ENCODE measurements around the gene RET. TPM values are rescaled to one million over a fixed set of nuclear protein-coding genes. Genes with fewer than 3 reads are reported as not detected.

RET gene
- total RNA-seq, 1 donor from 2014 or later = 1.1 TPM

GRCh38 chr10:43099928-43100327 lies 23.1 kb downstream of the RET start:
- FAIRE-seq (no peak), DNase-seq (ENCODE audit: low read depth) (no peak)
- Mint-ChIP-seq H3K27ac (ENCODE audit: unreplicated experiment) (no peak overlapping the region), H3K36me3 (ENCODE audit: low read depth, unreplicated experiment) (peaks cover 5% of the 10 kb centered on the region), H3K4me1 (ENCODE audit: low read depth, unreplicated experiment) (no peaks in the 10 kb centered on the region), H3K27me3 (ENCODE audit: low read depth, unreplicated experiment) (peaks cover 51% of the 10 kb centered on the region), H3K9me3 (ENCODE audit: unreplicated experiment) (no peaks in the 10 kb centered on the region), H3K4me3 (ENCODE audit: unreplicated experiment) (no peak overlapping the region)
- Histone ChIP-seq H3K79me2 (ENCODE audit: insufficient read depth, low read length) (no peaks in the 10 kb centered on the region), H3K36me3 (ENCODE audit: insufficient read depth, low read length) (no peaks in the 10 kb centered on the region), H3K4me2 (ENCODE audit: low read length) (no peak overlapping the region), H3K9ac (ENCODE audit: low read length) (no peak overlapping the region), H3K27ac (ENCODE audit: low read depth, low read length) (no peak overlapping the region), H3K4me3 (ENCODE audit: insufficient read depth, low read depth, low read length) (no peak overlapping the region), H3K27me3 (ENCODE audit: insufficient read depth, low read length) (peaks cover 4% of the 10 kb centered on the region), H3K9me3 (ENCODE audit: insufficient read depth, low read depth, low read length) (no peaks in the 10 kb centered on the region), H4K20me1 (ENCODE audit: insufficient read depth, low read length) (no peaks in the 10 kb centered on the region), H3K4me1 (ENCODE audit: insufficient read depth, low read length) (peaks cover 5% of the 10 kb centered on the region), H2AFZ (ENCODE audit: low read depth, low read length) (no peak overlapping the region)
- TF ChIP-seq EZH2 (IDR thresholded peaks at IDR 0.05; ENCODE audit: insufficient read depth, low read length) (no peak), CTCF (IDR thresholded peaks at IDR 0.05; ENCODE audit: insufficient read depth, low read depth, low read length) (no peak)

GRCh38 chr10:43100366-43100765 lies 23.5 kb downstream of the RET start:
- Mint-ChIP-seq H3K9me3 (ENCODE audit: unreplicated experiment) (no peaks in the 10 kb centered on the region), H3K27ac (ENCODE audit: unreplicated experiment) (no peak overlapping the region), H3K4me3 (ENCODE audit: unreplicated experiment) (no peak overlapping the region), H3K4me1 (ENCODE audit: low read depth, unreplicated experiment) (no peaks in the 10 kb centered on the region), H3K27me3 (ENCODE audit: low read depth, unreplicated experiment) (peaks cover 50% of the 10 kb centered on the region), H3K36me3 (ENCODE audit: low read depth, unreplicated experiment) (peaks cover 5% of the 10 kb centered on the region)
- Histone ChIP-seq H3K9ac (ENCODE audit: low read length) (no peak overlapping the region), H3K79me2 (ENCODE audit: insufficient read depth, low read length) (no peaks in the 10 kb centered on the region), H4K20me1 (ENCODE audit: insufficient read depth, low read length) (no peaks in the 10 kb centered on the region), H3K4me1 (ENCODE audit: insufficient read depth, low read length) (peaks cover 8% of the 10 kb centered on the region), H3K36me3 (ENCODE audit: insufficient read depth, low read length) (no peaks in the 10 kb centered on the region), H3K27me3 (ENCODE audit: insufficient read depth, low read length) (peaks cover 4% of the 10 kb centered on the region), H2AFZ (ENCODE audit: low read depth, low read length) (no peak overlapping the region), H3K27ac (ENCODE audit: low read depth, low read length) (no peak overlapping the region), H3K9me3 (ENCODE audit: insufficient read depth, low read depth, low read length) (no peaks in the 10 kb centered on the region), H3K4me2 (ENCODE audit: low read length) (no peak overlapping the region), H3K4me3 (ENCODE audit: insufficient read depth, low read depth, low read length) (no peak overlapping the region)
- FAIRE-seq (no peak), DNase-seq (ENCODE audit: low read depth) (no peak)
- TF ChIP-seq CTCF (IDR thresholded peaks at IDR 0.05; ENCODE audit: insufficient read depth, low read depth, low read length) (no peak), EZH2 (IDR thresholded peaks at IDR 0.05; ENCODE audit: insufficient read depth, low read length) (no peak)

- FAIRE-seq (no peak), DNase-seq (ENCODE audit: low read depth) (no peak)
- Histone ChIP-seq H3K36me3 (ENCODE audit: insufficient read depth, low read length) (no peaks in the 10 kb centered on the region), H3K4me2 (ENCODE audit: low read length) (no peak overlapping the region), H3K9ac (ENCODE audit: low read length) (no peak overlapping the region), H3K27me3 (ENCODE audit: insufficient read depth, low read length) (peaks cover 4% of the 10 kb centered on the region), H3K79me2 (ENCODE audit: insufficient read depth, low read length) (no peaks in the 10 kb centered on the region), H4K20me1 (ENCODE audit: insufficient read depth, low read length) (no peaks in the 10 kb centered on the region), H3K9me3 (ENCODE audit: insufficient read depth, low read depth, low read length) (no peaks in the 10 kb centered on the region), H3K4me3 (ENCODE audit: insufficient read depth, low read depth, low read length) (no peak overlapping the region), H2AFZ (ENCODE audit: low read depth, low read length) (no peak overlapping the region), H3K27ac (ENCODE audit: low read depth, low read length) (no peak overlapping the region), H3K4me1 (ENCODE audit: insufficient read depth, low read length) (peaks cover 8% of the 10 kb centered on the region)
- H3K36me3 Mint-ChIP-seq (ENCODE audit: low read depth, unreplicated experiment) = peaks cover 5% of the 10 kb centered on the region
- H3K27ac Mint-ChIP-seq (ENCODE audit: unreplicated experiment) = no peak overlapping the region
- peaks cover 41% of the 10 kb centered on the region for H3K27me3 Mint-ChIP-seq (ENCODE audit: low read depth, unreplicated experiment)
- no peaks in the 10 kb centered on the region for H3K9me3 Mint-ChIP-seq (ENCODE audit: unreplicated experiment)
- TF ChIP-seq EZH2 (IDR thresholded peaks at IDR 0.05; ENCODE audit: insufficient read depth, low read length) (no peak), CTCF (IDR thresholded peaks at IDR 0.05; ENCODE audit: insufficient read depth, low read depth, low read length) (no peak)
- H3K4me1 Mint-ChIP-seq (ENCODE audit: low read depth, unreplicated experiment) = no peaks in the 10 kb centered on the region
- no peak overlapping the region for H3K4me3 Mint-ChIP-seq (ENCODE audit: unreplicated experiment)
These were observed 25.4 kb downstream of the RET start for GRCh38 chr10:43102063-43102828.
